CD4-positive, alpha-beta T cell (primary cell): ENCODE data around the gene CTSK. TPM values are rescaled to one million over a fixed set of nuclear protein-coding genes. Genes with fewer than 3 reads are reported as not detected.
A peak's percentile ranks its signal among the peaks of the same experiment; 100 is the strongest.
"Not testable (repeated sequence)": the region's sequence is repeated elsewhere in the genome, so short reads cannot be mapped to it uniquely, and the experiment has no call there.

Experiments used
- ATAC-seq: fragments of 200-7000 bp; cut with Tn5 transposase; one replicate; pipeline ENCODE4 v1.10.0; 2022; ENCODE audit warnings: mild to moderate bottlenecking; ENCODE audit not compliant: poor library complexity
- CTCF ChIA-PET: fragments of 350-600 bp; sonication (Branson Sonifier 250); formaldehyde crosslinking; loops from one replicate; lab custom pipeline; 2021; ENCODE audit warnings: antibody characterized with exemption, inconsistent platforms; lab: Charles Lee
- POLR2A ChIA-PET: fragments of 350-600 bp; sonication (Branson Sonifier 250); formaldehyde crosslinking; loops from one replicate; lab custom pipeline; 2021; ENCODE audit warnings: antibody characterized with exemption, inconsistent platforms; lab: Charles Lee
- DNase-seq, 14 experiments: peaks; one replicate each; pipeline ENCODE4 v3.0.0-alpha.2; 2013 to 2020; ENCODE audit warnings: mixed read lengths in 2 of 14
- H3K27ac ChIP-seq, 2 donors: one replicate each; pipeline versions ENCODE4 v1.5.1 to v1.7.0; 2013; ENCODE audit warnings: low read length in 2 of 2, low read depth in 1 of 2, mild to moderate bottlenecking in 1 of 2
- H3K27me3 ChIP-seq, 2 experiments: 1 replicate in 1 of 2; 2 replicates in 1 of 2; pipeline versions ENCODE4 v1.6.1 to v1.7.0; 2013; ENCODE audit warnings: low read length in 2 of 2, control low read depth in 1 of 2, mild to moderate bottlenecking in 1 of 2, moderate library complexity in 1 of 2; ENCODE audit not compliant: insufficient read depth in 2 of 2, control insufficient read depth in 1 of 2
- H3K36me3 ChIP-seq: one replicate; pipeline ENCODE4 v1.6.1; 2013; ENCODE audit warnings: low read length, control low read depth; ENCODE audit not compliant: insufficient read depth
- H3K4me1 ChIP-seq: one replicate; pipeline ENCODE4 v1.6.1; 2013; ENCODE audit warnings: low read length, control low read depth; ENCODE audit not compliant: insufficient read depth
- H3K4me3 ChIP-seq: one replicate; pipeline ENCODE4 v1.5.1; 2013; ENCODE audit warnings: mild to moderate bottlenecking, low read length, moderate library complexity
- H3K9me3 ChIP-seq, 2 experiments: 1 replicate in 1 of 2; 2 replicates in 1 of 2; pipeline versions ENCODE4 v1.6.1 to v1.7.0; 2013; ENCODE audit warnings: low read length in 2 of 2, mild to moderate bottlenecking in 2 of 2, control low read depth in 1 of 2, moderate library complexity in 1 of 2; ENCODE audit not compliant: control insufficient read depth in 1 of 2, insufficient read depth in 1 of 2
- H3K27ac Mint-ChIP-seq: one replicate; pipeline ENCODE4 v1.8.0; 2020; ENCODE audit warnings: mixed read lengths
- H3K27me3 Mint-ChIP-seq: one replicate; pipeline ENCODE4 v1.8.0; 2021; ENCODE audit warnings: mixed read lengths
- H3K36me3 Mint-ChIP-seq: one replicate; pipeline ENCODE4 v1.8.0; 2021; ENCODE audit warnings: low read depth, mixed read lengths
- H3K4me1 Mint-ChIP-seq: one replicate; pipeline ENCODE4 v1.8.0; 2021; ENCODE audit warnings: low read depth, mixed read lengths
- H3K4me3 Mint-ChIP-seq: one replicate; pipeline ENCODE4 v1.8.0; 2020; ENCODE audit warnings: mild to moderate bottlenecking, mixed read lengths
- H3K9me3 Mint-ChIP-seq: one replicate; pipeline ENCODE4 v1.8.0; 2020; ENCODE audit warnings: mixed read lengths
- intact Hi-C, 2 experiments: fragments of 100-400 bp; cut with DNase I in 1 of 2; cut with micrococcal nuclease in 1 of 2; formaldehyde crosslinking; loops; one replicate each; pipeline versions ENCODE4 v1.15.1 to v1.9.0; 2023 to 2025; cut with DNase I, micrococcal nuclease
- polyA plus RNA-seq, 2 donors: library from polyadenylated mRNA; unstranded; fragments of 120-200 nt; gene quantifications; one replicate each; pipeline ENCODE4 v1.2.1, GENCODE V29; 2013
- total RNA-seq, 174 experiments: library from RNA in 2 of 174; stranded (reverse) in 2 of 174; gene quantifications; one replicate each; pipeline ENCODE4 v1.2.3 and lab custom pipeline; 2021 to 2026
- TF ChIP-seq, protein P1 (sequence below): fragments of 200-600 bp; IDR thresholded peaks from one replicate; pipeline ENCODE4 v1.8.0; 2022; ENCODE audit warnings: antibody characterized with exemption, mild to moderate bottlenecking

Gene CTSK
- total RNA-seq (10 to 100 TPM; 11.2 to 11.8 TPM), total RNA-seq (lab: John Stamatoyannopoulos, UW) (1.2 to 28.1 (median 10.2) reads per million in 172 experiments)
- polyA plus RNA-seq (2013, experiment 1 of 2) = 3.5 TPM
- polyA plus RNA-seq (2013, experiment 2 of 2) = 7.5 TPM

DNA sequence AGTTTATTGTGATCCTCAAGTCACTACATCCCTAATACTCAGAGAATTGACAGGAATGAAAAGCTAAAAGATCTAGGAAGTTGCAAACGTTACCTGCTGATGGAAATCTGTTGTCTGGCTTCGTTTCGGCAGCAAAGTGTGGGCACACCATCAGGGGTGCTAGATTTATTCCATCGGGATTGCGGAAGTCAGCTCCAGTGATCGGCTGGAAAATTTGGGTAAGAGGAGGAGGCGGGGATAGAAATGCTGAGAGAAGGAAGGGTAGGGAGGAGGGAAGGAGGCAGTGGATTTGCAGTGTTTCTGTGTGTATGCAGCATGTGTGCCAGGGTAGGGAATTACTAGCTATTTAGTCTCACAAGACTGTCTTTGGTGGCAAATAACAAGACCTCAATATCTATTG lies at the start of gene CTSK:
CTSK (minus strand) TSS at position 140 of the 400 bp plus-strand sequence. CDS start 1,455 bp downstream, outside the sequence.
- peaks cover 30% of the 10 kb centered on the region for H3K36me3 ChIP-seq
- POLR2A ChIA-PET = interaction anchor here (1.1 kb wide), 1 partner anchor 198 kb away, joined by 4 read pairs; the partner anchor contains the start of gene MINDY1
- no peak within 1 kb of the TSS for H3K27ac Mint-ChIP-seq

DNA sequence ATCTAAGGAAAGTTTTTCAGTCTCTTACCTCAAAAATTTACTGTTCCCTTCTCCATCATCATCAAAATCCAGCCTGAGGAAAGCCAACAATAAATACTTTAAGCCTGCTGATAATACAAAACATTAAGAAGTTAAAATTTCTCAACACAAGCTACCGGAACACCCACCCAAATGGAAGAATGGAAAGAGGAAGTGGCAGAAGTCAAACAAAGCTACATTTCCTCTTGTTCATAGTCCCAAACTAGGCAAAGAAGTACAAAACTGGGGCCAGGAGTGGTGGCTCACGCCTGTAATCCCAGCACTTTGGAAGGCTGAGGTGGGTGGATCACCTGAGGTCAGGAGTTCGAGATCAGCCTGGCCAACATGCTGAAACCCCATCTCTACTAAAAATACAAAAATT lies 44.7 kb upstream of the CTSK start:
- H3K36me3 Mint-ChIP-seq = peaks cover 65% of the 10 kb centered on the region
- peaks cover 44% of the 10 kb centered on the region for H3K36me3 ChIP-seq
- H3K4me3 ChIP-seq, H3K4me1 ChIP-seq, H3K9me3 Mint-ChIP-seq, H3K4me1 Mint-ChIP-seq, H3K27me3 ChIP-seq, H3K27me3 Mint-ChIP-seq, H3K27ac Mint-ChIP-seq, CTCF ChIA-PET, intact Hi-C loops, H3K4me3 Mint-ChIP-seq, POLR2A ChIA-PET, ATAC-seq, H3K27ac ChIP-seq, H3K9me3 ChIP-seq: not testable (repeated sequence)
- DNase-seq = peak in 1 of 14 experiments; percentile 18

More for the DNA sequence above, at the start of gene CTSK:
- no peaks in the 10 kb centered on the region for H3K9me3 Mint-ChIP-seq
- no peak within 1 kb of the TSS for H3K27ac ChIP-seq
- intact Hi-C loops = loop anchor here in 1 of 2 experiments (10.0 kb wide), 1 partner anchor 133 kb away; no protein-coding TSS in a partner anchor
- H3K4me3 Mint-ChIP-seq = peak within 1 kb of the TSS; percentile 2
- H3K27me3 Mint-ChIP-seq = no peaks in the 10 kb centered on the region
- no peaks in the 10 kb centered on the region for H3K9me3 ChIP-seq
- peaks cover 23% of the 10 kb centered on the region for H3K4me1 Mint-ChIP-seq
- TF ChIP-seq, protein P1, sequence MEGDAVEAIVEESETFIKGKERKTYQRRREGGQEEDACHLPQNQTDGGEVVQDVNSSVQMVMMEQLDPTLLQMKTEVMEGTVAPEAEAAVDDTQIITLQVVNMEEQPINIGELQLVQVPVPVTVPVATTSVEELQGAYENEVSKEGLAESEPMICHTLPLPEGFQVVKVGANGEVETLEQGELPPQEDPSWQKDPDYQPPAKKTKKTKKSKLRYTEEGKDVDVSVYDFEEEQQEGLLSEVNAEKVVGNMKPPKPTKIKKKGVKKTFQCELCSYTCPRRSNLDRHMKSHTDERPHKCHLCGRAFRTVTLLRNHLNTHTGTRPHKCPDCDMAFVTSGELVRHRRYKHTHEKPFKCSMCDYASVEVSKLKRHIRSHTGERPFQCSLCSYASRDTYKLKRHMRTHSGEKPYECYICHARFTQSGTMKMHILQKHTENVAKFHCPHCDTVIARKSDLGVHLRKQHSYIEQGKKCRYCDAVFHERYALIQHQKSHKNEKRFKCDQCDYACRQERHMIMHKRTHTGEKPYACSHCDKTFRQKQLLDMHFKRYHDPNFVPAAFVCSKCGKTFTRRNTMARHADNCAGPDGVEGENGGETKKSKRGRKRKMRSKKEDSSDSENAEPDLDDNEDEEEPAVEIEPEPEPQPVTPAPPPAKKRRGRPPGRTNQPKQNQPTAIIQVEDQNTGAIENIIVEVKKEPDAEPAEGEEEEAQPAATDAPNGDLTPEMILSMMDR = no peak
- DNase-seq (no peak), ATAC-seq (no peak)
- peaks cover 6% of the 10 kb centered on the region for H3K4me1 ChIP-seq
- H3K36me3 Mint-ChIP-seq = peaks cover 19% of the 10 kb centered on the region
- no peak within 1 kb of the TSS for H3K4me3 ChIP-seq
- CTCF ChIA-PET = no interaction called here
- no peaks in the 10 kb centered on the region for H3K27me3 ChIP-seq

GRCh38 chr1:150850801-150851362 lies 42.8 kb upstream of the CTSK start:
- H3K27me3 Mint-ChIP-seq, H3K4me3 Mint-ChIP-seq, H3K27me3 ChIP-seq, H3K9me3 Mint-ChIP-seq, H3K4me1 ChIP-seq, H3K27ac Mint-ChIP-seq, intact Hi-C loops, CTCF ChIA-PET, H3K9me3 ChIP-seq, H3K4me3 ChIP-seq, ATAC-seq, POLR2A ChIA-PET, DNase-seq, H3K4me1 Mint-ChIP-seq, H3K27ac ChIP-seq: not testable (repeated sequence)
- H3K36me3 ChIP-seq = peaks cover 32% of the 10 kb centered on the region
- peaks cover 69% of the 10 kb centered on the region for H3K36me3 Mint-ChIP-seq

DNA sequence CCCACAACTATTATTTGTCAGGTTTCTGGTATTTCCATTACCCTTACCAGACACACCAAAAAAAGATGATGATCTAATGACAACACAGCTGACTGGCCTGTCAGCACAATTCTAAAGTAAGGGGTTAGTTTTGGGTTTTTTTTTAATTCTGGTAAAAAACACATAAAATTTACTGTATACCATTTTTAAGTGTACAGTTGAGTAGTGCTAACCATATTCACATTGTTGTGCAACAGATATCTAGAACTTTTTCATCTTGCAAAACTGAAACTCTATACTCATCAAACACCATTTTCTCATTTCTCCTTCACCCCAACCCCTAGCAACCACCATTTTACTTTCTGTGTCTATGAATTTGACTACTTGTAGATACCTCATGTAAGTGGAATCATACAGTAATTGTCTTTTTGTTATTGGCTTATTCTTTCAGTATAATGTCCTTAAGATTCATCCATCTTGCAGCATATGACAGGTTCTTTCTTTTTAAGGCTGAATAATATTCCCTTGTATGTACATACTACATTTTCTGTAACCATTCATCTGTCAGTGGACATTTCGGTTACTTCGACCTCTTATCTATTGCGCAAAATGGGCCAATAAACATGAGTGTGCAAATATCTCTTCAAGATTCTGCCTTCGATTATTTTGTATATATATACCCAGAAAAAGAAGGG lies 38.5 kb upstream of the CTSK start:
- Histone ChIP-seq H3K4me1 (no peaks in the 10 kb centered on the region), H3K4me3 (no peak overlapping the region), H3K9me3 (peaks cover 0 to 4% of the 10 kb centered on the region in 2 experiments), H3K27ac (no peak overlapping the region), H3K36me3 (peaks cover 12% of the 10 kb centered on the region), H3K27me3 (no peaks in the 10 kb centered on the region)
- ATAC-seq = no peak
- H3K27ac Mint-ChIP-seq = no peak overlapping the region
- no peaks in the 10 kb centered on the region for H3K27me3 Mint-ChIP-seq
- peaks cover 18% of the 10 kb centered on the region for H3K4me1 Mint-ChIP-seq
- TF ChIP-seq, protein P1 = no peak
- ChIA-PET POLR2A (no interaction called here), CTCF (no interaction called here)
- no peak for DNase-seq
- H3K9me3 Mint-ChIP-seq = no peaks in the 10 kb centered on the region
- H3K4me3 Mint-ChIP-seq = no peak overlapping the region
- peaks cover 58% of the 10 kb centered on the region for H3K36me3 Mint-ChIP-seq
- intact Hi-C loops = loop anchor here in 1 of 2 experiments (5.0 kb wide), 1 partner anchor 41 kb away; the partner anchor contains the start of gene CTXND2
